ENCODE data around the gene SMAD2.

The SMAD2 gene

GRCh38 chr18:47873625-47874024, 56.8 kb downstream of the SMAD2 start:
- Histone ChIP-seq H3K36me3 (ENCODE audit: insufficient read depth, low read length) (peaks cover 19% of the 10 kb centered on the region; the same call in 1 of the 2 replicates), H4K20me1 (ENCODE audit: insufficient read depth, low read length, poor library complexity, severe bottlenecking) (peaks cover 42% of the 10 kb centered on the region), H3K4me3 (ENCODE audit: low read length, poor library complexity, severe bottlenecking) (no peak overlapping the region), H3K27me3 (ENCODE audit: insufficient read depth, low read length, poor library complexity, severe bottlenecking) (no peaks in the 10 kb centered on the region), H3K9me2 (replicated peaks; ENCODE audit: low read depth, low read length) (no peaks in the 10 kb centered on the region), H3K79me2 (ENCODE audit: insufficient read depth, low read length) (peaks cover 68% of the 10 kb centered on the region), H3K4me1 (ENCODE audit: insufficient read depth, low read length, poor library complexity, severe bottlenecking) (peaks cover 2% of the 10 kb centered on the region), H2AFZ (ENCODE audit: low read length) (no peak overlapping the region), H3K9me3 (ENCODE audit: insufficient read depth, low read depth, low read length) (no peaks in the 10 kb centered on the region), H3K4me2 (ENCODE audit: low read depth, low read length, poor library complexity, severe bottlenecking) (no peak overlapping the region), H3K9ac (ENCODE audit: low read depth, low read length, poor library complexity, severe bottlenecking) (no peak overlapping the region), H3F3A (ENCODE audit: low read depth) (no peaks in the 10 kb centered on the region)
- TF ChIP-seq, protein P1, sequence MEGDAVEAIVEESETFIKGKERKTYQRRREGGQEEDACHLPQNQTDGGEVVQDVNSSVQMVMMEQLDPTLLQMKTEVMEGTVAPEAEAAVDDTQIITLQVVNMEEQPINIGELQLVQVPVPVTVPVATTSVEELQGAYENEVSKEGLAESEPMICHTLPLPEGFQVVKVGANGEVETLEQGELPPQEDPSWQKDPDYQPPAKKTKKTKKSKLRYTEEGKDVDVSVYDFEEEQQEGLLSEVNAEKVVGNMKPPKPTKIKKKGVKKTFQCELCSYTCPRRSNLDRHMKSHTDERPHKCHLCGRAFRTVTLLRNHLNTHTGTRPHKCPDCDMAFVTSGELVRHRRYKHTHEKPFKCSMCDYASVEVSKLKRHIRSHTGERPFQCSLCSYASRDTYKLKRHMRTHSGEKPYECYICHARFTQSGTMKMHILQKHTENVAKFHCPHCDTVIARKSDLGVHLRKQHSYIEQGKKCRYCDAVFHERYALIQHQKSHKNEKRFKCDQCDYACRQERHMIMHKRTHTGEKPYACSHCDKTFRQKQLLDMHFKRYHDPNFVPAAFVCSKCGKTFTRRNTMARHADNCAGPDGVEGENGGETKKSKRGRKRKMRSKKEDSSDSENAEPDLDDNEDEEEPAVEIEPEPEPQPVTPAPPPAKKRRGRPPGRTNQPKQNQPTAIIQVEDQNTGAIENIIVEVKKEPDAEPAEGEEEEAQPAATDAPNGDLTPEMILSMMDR (conservative IDR thresholded peaks at IDR 0.05; ENCODE audit: low read length): no peak
- no peak for TF ChIP-seq EZH2phosphoT487 (IDR thresholded peaks at IDR 0.05; ENCODE audit: borderline replicate concordance)

- Histone ChIP-seq H3K9ac (ENCODE audit: low read depth, low read length, poor library complexity, severe bottlenecking) (no peak overlapping the region), H3K4me1 (ENCODE audit: insufficient read depth, low read length, poor library complexity, severe bottlenecking) (peaks cover 2% of the 10 kb centered on the region), H3K9me2 (replicated peaks; ENCODE audit: low read depth, low read length) (no peaks in the 10 kb centered on the region), H3K4me3 (ENCODE audit: low read length, poor library complexity, severe bottlenecking) (no peak overlapping the region), H3K4me2 (ENCODE audit: low read depth, low read length, poor library complexity, severe bottlenecking) (no peak overlapping the region), H2AFZ (ENCODE audit: low read length) (no peak overlapping the region), H3F3A (ENCODE audit: low read depth) (no peaks in the 10 kb centered on the region; the same call in 1 of the 2 replicates), H3K27me3 (ENCODE audit: insufficient read depth, low read length, poor library complexity, severe bottlenecking) (no peaks in the 10 kb centered on the region), H3K79me2 (ENCODE audit: insufficient read depth, low read length) (peaks cover 60% of the 10 kb centered on the region), H3K36me3 (ENCODE audit: insufficient read depth, low read length) (peaks cover 29% of the 10 kb centered on the region; the same call in 1 of the 2 replicates), H4K20me1 (ENCODE audit: insufficient read depth, low read length, poor library complexity, severe bottlenecking) (peaks cover 42% of the 10 kb centered on the region), H3K9me3 (ENCODE audit: insufficient read depth, low read depth, low read length) (no peaks in the 10 kb centered on the region)
- no peak for TF ChIP-seq EZH2phosphoT487 (IDR thresholded peaks at IDR 0.05; ENCODE audit: borderline replicate concordance)
- TF ChIP-seq, protein P1 (conservative IDR thresholded peaks at IDR 0.05; ENCODE audit: low read length): no peak
These were observed 58.0 kb downstream of the SMAD2 start for GRCh38 chr18:47872426-47872825.

DNA sequence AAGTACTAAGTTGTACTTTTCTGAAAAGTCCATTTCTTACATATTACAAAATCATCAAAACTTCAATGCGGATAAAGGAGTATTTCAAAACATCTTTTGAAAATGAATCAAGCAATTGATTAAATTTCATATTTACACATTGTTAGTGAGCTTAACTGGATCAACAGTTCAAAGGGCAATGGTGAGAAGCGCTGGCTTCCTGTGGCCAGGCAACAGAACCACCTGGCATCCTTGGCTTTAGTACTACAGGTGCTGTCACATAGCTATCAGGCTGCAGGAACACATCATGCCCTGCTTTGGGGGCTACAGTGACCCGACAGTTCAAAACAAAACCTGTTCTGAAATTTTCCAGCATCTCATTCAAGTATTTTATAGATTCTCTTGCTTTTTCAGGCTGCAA, 59.2 kb downstream of the SMAD2 start:
- Histone ChIP-seq H3K4me2 (ENCODE audit: low read depth, low read length, poor library complexity, severe bottlenecking) (no peak overlapping the region), H3K79me2 (ENCODE audit: insufficient read depth, low read length) (peaks cover 51% of the 10 kb centered on the region), H3K36me3 (ENCODE audit: insufficient read depth, low read length) (peaks cover 36% of the 10 kb centered on the region; the same call in 1 of the 2 replicates), H3K9me3 (ENCODE audit: insufficient read depth, low read depth, low read length) (no peaks in the 10 kb centered on the region), H3K9ac (ENCODE audit: low read depth, low read length, poor library complexity, severe bottlenecking) (no peak overlapping the region), H3K27me3 (ENCODE audit: insufficient read depth, low read length, poor library complexity, severe bottlenecking) (no peaks in the 10 kb centered on the region), H3K9me2 (replicated peaks; ENCODE audit: low read depth, low read length) (no peaks in the 10 kb centered on the region), H3K4me3 (ENCODE audit: low read length, poor library complexity, severe bottlenecking) (no peak overlapping the region), H2AFZ (ENCODE audit: low read length) (no peak overlapping the region), H4K20me1 (ENCODE audit: insufficient read depth, low read length, poor library complexity, severe bottlenecking) (peaks cover 42% of the 10 kb centered on the region), H3F3A (ENCODE audit: low read depth) (no peaks in the 10 kb centered on the region; the same call in 1 of the 2 replicates), H3K4me1 (ENCODE audit: insufficient read depth, low read length, poor library complexity, severe bottlenecking) (peaks cover 2% of the 10 kb centered on the region)
- TF ChIP-seq EZH2phosphoT487 (IDR thresholded peaks at IDR 0.05; ENCODE audit: borderline replicate concordance): no peak
- TF ChIP-seq, protein P1 (conservative IDR thresholded peaks at IDR 0.05; ENCODE audit: low read length): no peak

All from Loucy (cell line).